ENCODE data around the gene C2CD4C. TPM values are rescaled to one million over a fixed set of nuclear protein-coding genes. Genes with fewer than 3 reads are reported as not detected.

Gene C2CD4C
- polyA plus RNA-seq, 3 donors = not detected

GRCh38 chr19:415292-415691 lies 6.3 kb upstream of the C2CD4C start:
- peaks cover 0 to 20% (median 6%) of the 10 kb centered on the region in 7 donors for H3K9me3 Mint-ChIP-seq
- Histone ChIP-seq H3K79me2 (ENCODE audit: insufficient read depth, low read length) (no peaks in the 10 kb centered on the region), H3K36me3 (replicated peaks in 1 of 2; ENCODE audit: control insufficient read depth in 1 of 2, insufficient read depth in 2 of 2, low read length in 2 of 2) (no peaks in the 10 kb centered on the region), H4K20me1 (ENCODE audit: insufficient read depth, low read length) (no peaks in the 10 kb centered on the region), H3K4me3 (replicated peaks in 1 of 3; ENCODE audit: low read depth in 2 of 3, low read length in 3 of 3) (no peak overlapping the region), H3K4me2 (replicated peaks; ENCODE audit: extremely low read depth, low read length, poor library complexity, severe bottlenecking) (no peak overlapping the region), H3K9ac (ENCODE audit: insufficient read depth, low read length, poor library complexity, severe bottlenecking) (no peak overlapping the region), H3K27ac (ENCODE audit: low read depth in 1 of 2, low read length in 2 of 2) (no peak overlapping the region), H3K9me3 (replicated peaks in 1 of 2; ENCODE audit: control insufficient read depth in 1 of 2, insufficient read depth in 1 of 2, low read length in 2 of 2) (no peaks in the 10 kb centered on the region), H3K4me1 (ENCODE audit: control insufficient read depth in 1 of 2, insufficient read depth in 2 of 2, low read length in 2 of 2) (no peaks in the 10 kb centered on the region), H3K27me3 (ENCODE audit: control insufficient read depth in 2 of 2, insufficient read depth in 2 of 2, low read length in 2 of 2) (peaks cover 0 to 10% of the 10 kb centered on the region in 2 donors), H2AFZ (ENCODE audit: insufficient read depth, low read depth, low read length, poor library complexity, severe bottlenecking) (no peak overlapping the region)
- TF ChIP-seq CTCF (IDR thresholded peaks at IDR 0.05) = no peak
- intact Hi-C loops (cut with micrococcal nuclease) = no loop called here
- DNase-seq = no peak
- no peaks in the 10 kb centered on the region for H3K36me3 Mint-ChIP-seq
- H3K27me3 Mint-ChIP-seq (ENCODE audit: low read depth in 3 of 3) = peaks cover 4 to 11% (median 6%) of the 10 kb centered on the region in 3 donors
- WGBS (ENCODE audit: insufficient coverage) = no CpG with 5 or more reads among the region's 1 CpG
- H3K27ac Mint-ChIP-seq = no peak overlapping the region
- no peaks in the 10 kb centered on the region for H3K4me1 Mint-ChIP-seq
- H3K4me3 Mint-ChIP-seq = no peak overlapping the region

GRCh38 chr19:413756-414420 lies 4.9 kb upstream of the C2CD4C start:
- H3K79me2 ChIP-seq (ENCODE audit: insufficient read depth, low read length) = no peaks in the 10 kb centered on the region
- H3K9me3 ChIP-seq (replicated peaks in 1 of 2; ENCODE audit: control insufficient read depth in 1 of 2, insufficient read depth in 1 of 2, low read length in 2 of 2) = peaks cover 0 to 3% of the 10 kb centered on the region in 2 donors
- H3K4me2 ChIP-seq (replicated peaks; ENCODE audit: extremely low read depth, low read length, poor library complexity, severe bottlenecking) = no peak overlapping the region
- Mint-ChIP-seq H3K36me3 (peaks cover 0 to 2% of the 10 kb centered on the region in 2 donors), H3K4me1 (peaks cover 3% of the 10 kb centered on the region), H3K27ac (no peak overlapping the region), H3K9me3 (peaks cover 0 to 28% (median 10%) of the 10 kb centered on the region in 7 donors), H3K27me3 (ENCODE audit: low read depth in 3 of 3) (peaks cover 15 to 22% (median 17%) of the 10 kb centered on the region in 3 donors), H3K4me3 (no peak overlapping the region)
- no peak overlapping the region for H3K9ac ChIP-seq (ENCODE audit: insufficient read depth, low read length, poor library complexity, severe bottlenecking)
- intact Hi-C loops (cut with micrococcal nuclease) = no loop called here
- H3K27ac ChIP-seq (ENCODE audit: low read depth in 1 of 2, low read length in 2 of 2) = no peak overlapping the region
- no peak overlapping the region for H2AFZ ChIP-seq (ENCODE audit: insufficient read depth, low read depth, low read length, poor library complexity, severe bottlenecking)
- no peak for TF ChIP-seq CTCF (IDR thresholded peaks at IDR 0.05)
- H3K4me3 ChIP-seq (replicated peaks in 1 of 3; ENCODE audit: low read depth in 2 of 3, low read length in 3 of 3) = no peak overlapping the region
- no peaks in the 10 kb centered on the region for H4K20me1 ChIP-seq (ENCODE audit: insufficient read depth, low read length)
- no peak for DNase-seq
- no peaks in the 10 kb centered on the region for H3K36me3 ChIP-seq (replicated peaks in 1 of 2; ENCODE audit: control insufficient read depth in 1 of 2, insufficient read depth in 2 of 2, low read length in 2 of 2)
- H3K4me1 ChIP-seq (ENCODE audit: control insufficient read depth in 1 of 2, insufficient read depth in 2 of 2, low read length in 2 of 2) = no peaks in the 10 kb centered on the region
- H3K27me3 ChIP-seq (ENCODE audit: control insufficient read depth in 2 of 2, insufficient read depth in 2 of 2, low read length in 2 of 2) = peaks cover 6 to 22% of the 10 kb centered on the region in 2 donors
- 92% methylated on average over 7 of the region's 15 CpGs for WGBS (ENCODE audit: insufficient coverage)

Measured in CD14-positive monocyte (primary cell).